Left renal pelvis (tissue), 4 donors: ENCODE results near the gene DIS3L. TPM values are rescaled to one million over a fixed set of nuclear protein-coding genes. Genes with fewer than 3 reads are reported as not detected.

Experiments
- polyA plus RNA-seq, 4 donors: library from polyadenylated mRNA; unstranded; fragments of 120-200 nt; gene quantifications; one replicate each; pipeline ENCODE4 v1.2.1, GENCODE V29; 2013; ENCODE audit not compliant: insufficient read length in 4 of 4

DIS3L gene
- polyA plus RNA-seq, 4 donors = 31.6 to 45.6 (median 44.5) TPM

Other genes with a start within 250 kb of the DIS3L start
- gene MEGF11, start 39.8 kb upstream of the DIS3L start, polyA plus RNA-seq = 1 to 10 TPM in 3 of 4 donors, under 1 TPM in 1; 0.44 to 3.1 (median 2.2) TPM
- gene TIPIN, start 63.1 kb downstream of the DIS3L start, polyA plus RNA-seq = 10 to 100 TPM; 13.2 to 19.6 (median 17.9) TPM
- 10 to 100 TPM; 48.4 to 55.6 (median 52.5) TPM for gene MAP2K1, start 93.3 kb downstream of the DIS3L start, polyA plus RNA-seq
- 10 to 100 TPM; 33.2 to 41.0 (median 38.7) TPM for gene SNAPC5, start 204.2 kb downstream of the DIS3L start, polyA plus RNA-seq
- gene RPL4, start 211.3 kb downstream of the DIS3L start, polyA plus RNA-seq = 1,000 to 10,000 TPM; 3,566 to 3,771 (median 3,668) TPM
- gene ZWILCH, start 211.8 kb downstream of the DIS3L start, polyA plus RNA-seq = 10 to 100 TPM; 24.7 to 29.9 (median 26.1) TPM